Glutamatergic neuron (in vitro differentiated cells): ENCODE data around the gene TFDP2. TPM values are rescaled to one million over a fixed set of nuclear protein-coding genes. Genes with fewer than 3 reads are reported as not detected.

ENCODE experiments used
- DNase-seq: peaks from one replicate; pipeline ENCODE4 v3.0.0; 2022
- H3K27ac Mint-ChIP-seq: one replicate; pipeline ENCODE4 v1.8.0; 2020; ENCODE audit warnings: mild to moderate bottlenecking, mixed read lengths, inconsistent platforms; ENCODE audit not compliant: unreplicated experiment
- H3K27me3 Mint-ChIP-seq: one replicate; pipeline ENCODE4 v1.8.0; 2020; ENCODE audit warnings: mild to moderate bottlenecking, moderate library complexity, mixed read lengths, inconsistent platforms; ENCODE audit not compliant: unreplicated experiment
- H3K36me3 Mint-ChIP-seq: one replicate; pipeline ENCODE4 v1.8.0; 2020; ENCODE audit warnings: mild to moderate bottlenecking, mixed read lengths, inconsistent platforms; ENCODE audit not compliant: unreplicated experiment
- H3K4me1 Mint-ChIP-seq: one replicate; pipeline ENCODE4 v1.8.0; 2020; ENCODE audit warnings: mild to moderate bottlenecking, low read depth, mixed read lengths, inconsistent platforms; ENCODE audit not compliant: unreplicated experiment
- H3K4me3 Mint-ChIP-seq: one replicate; pipeline ENCODE4 v1.8.0; 2020; ENCODE audit warnings: mild to moderate bottlenecking, mixed read lengths, inconsistent platforms; ENCODE audit not compliant: unreplicated experiment
- H3K9me3 Mint-ChIP-seq: one replicate; pipeline ENCODE4 v1.8.0; 2020; ENCODE audit warnings: mild to moderate bottlenecking, moderate library complexity, mixed read lengths, inconsistent platforms; ENCODE audit not compliant: unreplicated experiment
- CTCF ChIP-seq: fragments of 200-600 bp; sonication (generic); IDR thresholded peaks from one replicate; pipeline ENCODE4 v1.5.0; 2021; ENCODE audit not compliant: partially characterized antibody, unreplicated experiment
- total RNA-seq: library from RNA; stranded (reverse); fragmentation: NEBNext Ultra II Directional; extraction: Animal tissue kit (Norgen Biotek cat#: 25700); gene quantifications from one replicate; pipeline ENCODE4 v1.2.1, GENCODE V29; 2021; ENCODE audit not compliant: unreplicated experiment

Gene TFDP2
- total RNA-seq, 1 donor from 2014 or later: 91.8 TPM

GRCh38 chr3:141950572-141951493, 198.5 kb downstream of the TFDP2 start:
- peaks cover 2% of the 10 kb centered on the region for H3K9me3 Mint-ChIP-seq
- H3K27me3 Mint-ChIP-seq: no peaks in the 10 kb centered on the region
- no peak overlapping the region for H3K4me3 Mint-ChIP-seq
- H3K27ac Mint-ChIP-seq: peak overlapping the region; percentile 67
- H3K36me3 Mint-ChIP-seq: no peaks in the 10 kb centered on the region
- H3K4me1 Mint-ChIP-seq: peaks cover 46% of the 10 kb centered on the region
- no peak for DNase-seq
- TF ChIP-seq CTCF: no peak

- H3K27me3 Mint-ChIP-seq: no peaks in the 10 kb centered on the region
- H3K4me1 Mint-ChIP-seq: peaks cover 45% of the 10 kb centered on the region
- no peak for TF ChIP-seq CTCF
- DNase-seq: no peak
- H3K9me3 Mint-ChIP-seq: peaks cover 2% of the 10 kb centered on the region
- no peak overlapping the region for H3K4me3 Mint-ChIP-seq
- no peaks in the 10 kb centered on the region for H3K36me3 Mint-ChIP-seq
- H3K27ac Mint-ChIP-seq: no peak overlapping the region
Observed at GRCh38 chr3:141949972-141950371, 199.4 kb downstream of the TFDP2 start.

- Mint-ChIP-seq H3K4me1 (peaks cover 44% of the 10 kb centered on the region), H3K36me3 (no peaks in the 10 kb centered on the region), H3K9me3 (peaks cover 2% of the 10 kb centered on the region), H3K27me3 (no peaks in the 10 kb centered on the region), H3K4me3 (no peak overlapping the region), H3K27ac (no peak overlapping the region)
- no peak for TF ChIP-seq CTCF
- DNase-seq: no peak
Observed at GRCh38 chr3:141949399-141949798, 199.9 kb downstream of the TFDP2 start.

- no peak for DNase-seq
- Mint-ChIP-seq H3K4me3 (no peak overlapping the region), H3K27ac (peak overlapping the region; percentile 62), H3K27me3 (peaks cover 3% of the 10 kb centered on the region), H3K36me3 (no peaks in the 10 kb centered on the region), H3K9me3 (no peaks in the 10 kb centered on the region), H3K4me1 (peaks cover 25% of the 10 kb centered on the region)
- no peak for TF ChIP-seq CTCF
Observed at GRCh38 chr3:141945726-141946485, 203.4 kb downstream of the TFDP2 start.
